SJSA1 (cell line): Measurements from ENCODE around the gene ELP5. TPM values are rescaled to one million over a fixed set of nuclear protein-coding genes. Genes with fewer than 3 reads are reported as not detected.

Experiments used
- DNase-seq, 2 experiments: peaks; one replicate each; pipeline ENCODE4 v3.0.0-alpha.2; 2015 to 2020; ENCODE audit warnings: low spot score in 2 of 2, low read depth in 1 of 2
- H3K27ac ChIP-seq: fragments of 250-450 bp; sonication (Bioruptor Pico); 2 replicates; pipeline ENCODE4 v1.5.1; 2020; ENCODE audit warnings: mild to moderate bottlenecking, moderate library complexity
- H3K27me3 ChIP-seq: fragments of 250-450 bp; sonication (Bioruptor Pico); replicated peaks from 2 replicates; pipeline ENCODE4 v1.5.1; 2020; ENCODE audit warnings: mild to moderate bottlenecking, moderate library complexity
- H3K36me3 ChIP-seq: fragments of 250-450 bp; sonication (Bioruptor Pico); 2 replicates; pipeline ENCODE4 v1.5.1; 2020; ENCODE audit warnings: mild to moderate bottlenecking
- H3K4me1 ChIP-seq: fragments of 250-450 bp; sonication (Bioruptor Pico); replicated peaks from 2 replicates; pipeline ENCODE4 v1.6.1; 2021; ENCODE audit warnings: mild to moderate bottlenecking
- H3K4me3 ChIP-seq: fragments of 250-450 bp; sonication (Bioruptor Pico); 2 replicates; pipeline ENCODE4 v1.5.1; 2020; ENCODE audit warnings: mild to moderate bottlenecking
- H3K9me3 ChIP-seq: fragments of 250-450 bp; sonication (Bioruptor Pico); replicated peaks from 2 replicates; pipeline ENCODE4 v1.5.1; 2020; ENCODE audit warnings: mild to moderate bottlenecking
- total RNA-seq: library from RNA; depleted of rRNA; stranded (reverse); fragments of >200 nt; shearing (Covaris generic); gene quantifications from 2 replicates; pipeline ENCODE4 v1.2.3, GENCODE V29; 2014; rRNA removed

The ELP5 gene, protein sequence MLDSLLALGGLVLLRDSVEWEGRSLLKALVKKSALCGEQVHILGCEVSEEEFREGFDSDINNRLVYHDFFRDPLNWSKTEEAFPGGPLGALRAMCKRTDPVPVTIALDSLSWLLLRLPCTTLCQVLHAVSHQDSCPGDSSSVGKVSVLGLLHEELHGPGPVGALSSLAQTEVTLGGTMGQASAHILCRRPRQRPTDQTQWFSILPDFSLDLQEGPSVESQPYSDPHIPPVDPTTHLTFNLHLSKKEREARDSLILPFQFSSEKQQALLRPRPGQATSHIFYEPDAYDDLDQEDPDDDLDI
- total RNA-seq, result 37.2 and 52.4 TPM in 2 replicates

DNA sequence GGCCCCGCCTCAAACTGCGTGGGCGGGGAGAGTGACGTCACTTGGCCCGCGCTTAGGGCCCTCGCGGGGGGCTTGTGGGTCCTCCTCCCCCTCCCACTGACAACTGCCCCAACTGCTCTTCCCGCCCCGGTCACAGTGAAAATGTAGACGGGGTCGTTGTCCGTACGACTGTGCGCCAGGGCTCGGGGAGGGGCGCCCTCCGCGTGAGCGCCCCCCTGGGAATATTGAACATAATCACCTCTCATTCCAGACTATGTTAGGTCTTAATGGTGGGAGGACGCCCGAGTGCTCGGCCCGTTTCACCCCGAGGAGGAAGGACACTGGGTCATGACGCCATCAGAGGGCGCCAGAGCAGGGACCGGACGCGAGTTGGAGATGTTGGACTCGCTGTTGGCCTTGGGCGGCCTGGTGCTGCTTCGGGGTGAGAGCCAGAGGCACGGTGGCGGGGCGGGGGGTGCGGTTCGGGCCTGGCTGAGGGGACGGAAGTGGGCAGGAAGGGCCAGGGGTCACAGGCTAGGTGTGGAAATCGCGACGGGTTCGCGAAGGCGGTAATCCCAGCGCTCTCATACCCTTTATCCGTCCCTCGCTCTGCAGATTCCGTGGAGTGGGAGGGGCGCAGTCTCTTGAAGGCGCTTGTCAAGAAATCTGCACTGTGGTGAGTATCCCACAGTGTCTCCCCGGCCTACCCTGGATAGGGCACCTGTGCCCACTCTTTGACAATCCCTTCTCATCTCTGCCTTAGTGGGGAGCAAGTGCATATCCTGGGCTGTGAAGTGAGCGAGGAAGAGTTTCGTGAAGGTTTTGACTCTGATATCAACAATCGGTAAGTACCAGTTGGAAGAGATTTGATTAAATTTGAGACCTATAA is at the start of gene ELP5:
Gene ELP5 (plus strand): TSS at position 40 of the 868 bp plus-strand sequence. CDS start 336 bp downstream, at position 376.
- H3K27ac ChIP-seq, result peak within 1 kb of the TSS; percentile 98
- peaks cover 45% of the 10 kb centered on the region for H3K36me3 ChIP-seq
- DNase-seq, result peak in 1 of 2 experiments; percentile 95
- H3K27me3 ChIP-seq, result no peaks in the 10 kb centered on the region
- peaks cover 17% of the 10 kb centered on the region for H3K4me1 ChIP-seq
- H3K9me3 ChIP-seq, result no peaks in the 10 kb centered on the region
- H3K4me3 ChIP-seq, result peak within 1 kb of the TSS; percentile 91

DNA sequence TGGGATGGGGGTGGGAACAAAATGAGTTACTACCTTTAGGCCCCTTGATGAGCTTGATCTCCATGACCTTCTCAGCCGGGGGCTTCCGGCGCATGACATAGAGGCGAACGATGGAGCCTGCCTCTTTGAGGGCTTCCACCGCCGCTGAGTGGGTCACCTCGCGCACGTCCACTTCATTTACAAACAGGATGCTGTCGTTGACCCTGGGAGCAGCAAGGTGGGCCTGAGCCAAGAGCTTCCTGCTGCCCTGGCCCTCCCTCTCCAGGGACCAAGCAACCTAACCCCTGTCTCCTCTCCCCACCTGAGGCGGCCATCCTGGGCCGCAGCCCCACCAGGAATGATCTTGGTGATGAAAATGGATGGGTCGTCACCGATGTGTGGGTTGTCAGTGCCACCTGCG is 48.6 kb upstream of the ELP5 start:
- no peak overlapping the region for H3K4me3 ChIP-seq
- H3K4me1 ChIP-seq, result peaks cover 7% of the 10 kb centered on the region; the same call in 1 of the 2 replicates
- H3K9me3 ChIP-seq, result no peaks in the 10 kb centered on the region
- H3K36me3 ChIP-seq, result peaks cover 10% of the 10 kb centered on the region
- no peaks in the 10 kb centered on the region for H3K27me3 ChIP-seq
- no peak overlapping the region for H3K27ac ChIP-seq
- DNase-seq, result no peak

GRCh38 chr17:7204336-7204735 is 47.7 kb upstream of the ELP5 start:
- H3K4me3 ChIP-seq, result no peak overlapping the region
- no peaks in the 10 kb centered on the region for H3K27me3 ChIP-seq
- DNase-seq, result no peak
- H3K9me3 ChIP-seq, result no peaks in the 10 kb centered on the region
- no peak overlapping the region for H3K27ac ChIP-seq
- peaks cover 7% of the 10 kb centered on the region; the same call in 1 of the 2 replicates for H3K4me1 ChIP-seq
- peaks cover 10% of the 10 kb centered on the region for H3K36me3 ChIP-seq

- peaks cover 10% of the 10 kb centered on the region for H3K36me3 ChIP-seq
- H3K9me3 ChIP-seq, result no peaks in the 10 kb centered on the region
- no peaks in the 10 kb centered on the region for H3K27me3 ChIP-seq
- DNase-seq, result peak; percentile 72 to 77
- peak overlapping the region; percentile 36 for H3K4me3 ChIP-seq
- H3K4me1 ChIP-seq, result peaks cover 7% of the 10 kb centered on the region; the same call in 1 of the 2 replicates
- peak overlapping the region; percentile 2; the same call in 1 of the 2 replicates for H3K27ac ChIP-seq
Observed at GRCh38 chr17:7204828-7205461, 47.1 kb upstream of the ELP5 start.

GRCh38 chr17:7205561-7205960 is 46.5 kb upstream of the ELP5 start:
- Histone ChIP-seq H3K4me1 (peaks cover 7% of the 10 kb centered on the region; the same call in 1 of the 2 replicates), H3K36me3 (peaks cover 10% of the 10 kb centered on the region), H3K4me3 (peak overlapping the region; percentile 36), H3K27ac (peak overlapping the region; percentile 2; the same call in 1 of the 2 replicates), H3K9me3 (no peaks in the 10 kb centered on the region), H3K27me3 (no peaks in the 10 kb centered on the region)
- DNase-seq, result no peak

GRCh38 chr17:7207120-7208001 is 44.7 kb upstream of the ELP5 start:
- no peaks in the 10 kb centered on the region for H3K9me3 ChIP-seq
- no peaks in the 10 kb centered on the region for H3K27me3 ChIP-seq
- H3K4me3 ChIP-seq, result no peak overlapping the region
- H3K27ac ChIP-seq, result no peak overlapping the region
- peaks cover 3% of the 10 kb centered on the region; the same call in 1 of the 2 replicates for H3K36me3 ChIP-seq
- H3K4me1 ChIP-seq, result peaks cover 7% of the 10 kb centered on the region; the same call in 1 of the 2 replicates
- no peak for DNase-seq

DNA sequence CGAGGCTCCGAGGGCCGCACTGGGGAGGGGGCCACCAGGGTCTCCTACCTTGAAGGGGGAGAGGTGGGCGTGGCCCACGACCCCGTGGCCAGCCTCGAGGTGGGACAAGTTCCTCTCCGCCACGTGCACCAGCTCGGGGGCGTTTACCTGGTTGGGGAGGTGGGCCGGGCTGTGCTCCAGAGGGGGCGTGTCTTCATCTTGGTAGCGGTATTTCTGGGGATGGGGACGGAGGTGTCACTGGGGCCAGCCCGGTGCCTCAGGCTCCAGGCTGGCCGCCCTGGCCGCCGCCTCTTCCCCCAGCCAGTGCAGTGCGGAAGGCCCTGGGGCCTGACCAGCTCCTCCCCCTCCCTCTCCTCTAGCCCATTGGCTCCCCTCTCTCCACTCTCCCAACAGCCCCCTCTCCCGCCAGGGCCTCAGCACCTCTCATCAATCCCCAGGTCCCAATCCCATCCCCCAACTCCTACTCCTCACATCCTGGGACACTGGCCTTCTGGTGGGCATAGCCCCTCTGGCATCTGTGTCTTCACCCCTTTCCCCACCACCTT is 43.9 kb upstream of the ELP5 start:
- H3K4me3 ChIP-seq, result no peak overlapping the region
- no peaks in the 10 kb centered on the region; the same call in 1 of the 2 replicates for H3K36me3 ChIP-seq
- H3K27me3 ChIP-seq, result no peaks in the 10 kb centered on the region
- no peaks in the 10 kb centered on the region for H3K9me3 ChIP-seq
- no peak overlapping the region for H3K27ac ChIP-seq
- peaks cover 7% of the 10 kb centered on the region; the same call in 1 of the 2 replicates for H3K4me1 ChIP-seq
- no peak for DNase-seq

GRCh38 chr17:7208754-7209460 is 43.1 kb upstream of the ELP5 start:
- Histone ChIP-seq H3K36me3 (no peaks in the 10 kb centered on the region), H3K27me3 (no peaks in the 10 kb centered on the region), H3K4me3 (no peak overlapping the region), H3K27ac (no peak overlapping the region), H3K9me3 (no peaks in the 10 kb centered on the region), H3K4me1 (peaks cover 11% of the 10 kb centered on the region)
- DNase-seq, result no peak

DNA sequence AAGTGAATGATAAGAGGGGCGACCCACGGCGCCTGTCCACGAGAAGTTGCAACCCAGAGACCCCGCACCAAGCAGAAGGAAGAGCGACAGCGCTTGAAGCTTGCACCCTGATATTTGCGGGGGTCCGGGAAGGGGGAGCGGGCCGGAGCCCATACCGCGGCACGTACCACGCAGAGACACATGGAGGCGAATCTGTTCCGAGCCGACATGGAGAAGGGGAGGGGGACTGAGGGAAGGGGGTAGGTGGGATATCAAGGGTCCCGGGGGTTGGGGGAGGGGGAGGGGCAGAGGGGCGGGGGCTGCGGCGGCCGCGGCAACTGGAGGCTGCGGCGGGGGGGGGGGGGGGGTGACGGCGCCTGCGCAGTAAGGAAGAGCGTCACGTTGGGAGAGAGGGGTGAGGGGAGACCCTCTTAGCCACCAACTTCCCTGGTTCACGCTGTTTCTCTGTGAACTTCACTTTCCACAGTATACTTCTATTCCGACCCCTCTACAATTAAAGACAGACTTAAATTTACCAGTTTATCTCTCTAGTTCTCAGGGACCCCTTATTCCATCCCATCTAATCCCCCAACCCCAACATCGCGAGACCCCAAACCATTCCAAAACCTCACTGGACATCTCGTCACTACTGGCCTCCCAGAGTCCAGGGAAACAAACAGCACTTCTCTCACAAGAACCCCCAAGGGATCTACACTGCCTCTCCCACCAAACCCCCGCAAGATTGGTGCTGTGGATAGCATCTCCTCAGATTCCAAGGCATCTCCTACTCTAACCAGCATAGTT is 40.3 kb upstream of the ELP5 start:
- Histone ChIP-seq H3K4me3 (no peak overlapping the region), H3K36me3 (no peaks in the 10 kb centered on the region), H3K27ac (no peak overlapping the region), H3K4me1 (peaks cover 27% of the 10 kb centered on the region), H3K9me3 (no peaks in the 10 kb centered on the region), H3K27me3 (no peaks in the 10 kb centered on the region)
- no peak for DNase-seq

GRCh38 chr17:7213895-7214299 is 38.1 kb upstream of the ELP5 start:
- peaks cover 37% of the 10 kb centered on the region for H3K4me1 ChIP-seq
- no peaks in the 10 kb centered on the region for H3K9me3 ChIP-seq
- peak overlapping the region; percentile 28 for H3K4me3 ChIP-seq
- H3K27me3 ChIP-seq, result no peaks in the 10 kb centered on the region
- no peak for DNase-seq
- H3K36me3 ChIP-seq, result no peaks in the 10 kb centered on the region
- peak overlapping the region; percentile 18 for H3K27ac ChIP-seq

- DNase-seq, result peak; percentile 87 to 98
- H3K27me3 ChIP-seq, result no peaks in the 10 kb centered on the region
- peaks cover 42% of the 10 kb centered on the region for H3K4me1 ChIP-seq
- no peaks in the 10 kb centered on the region for H3K9me3 ChIP-seq
- peak overlapping the region; percentile 18 for H3K27ac ChIP-seq
- H3K4me3 ChIP-seq, result peak overlapping the region; percentile 28
- H3K36me3 ChIP-seq, result no peaks in the 10 kb centered on the region
Observed at GRCh38 chr17:7214300-7215135, 37.5 kb upstream of the ELP5 start.
